IMR-90 (cell line): ENCODE measurements around the gene ZNF385B. TPM values are rescaled to one million over a fixed set of nuclear protein-coding genes. Genes with fewer than 3 reads are reported as not detected.
A peak's percentile ranks its signal among the peaks of the same experiment; 100 is the strongest.

Source experiments
- ATAC-seq: fragments of 200-7000 bp; cut with Tn5 transposase; 2 replicates; pipeline ENCODE4 v1.9.1; 2020; ENCODE audit warnings: low read depth, mild to moderate bottlenecking, moderate library complexity
- BruUV-seq: library from RNA; stranded (reverse); fragments of 400-500 nt; replicated peaks from 2 replicates; lab custom pipeline; 2021; lab: Mats Ljungman, UMichigan
- CTCF ChIA-PET: fragments of 300-600 bp; formaldehyde crosslinking; extraction: SDS; loops from one replicate; lab custom pipeline; 2021; ENCODE audit warnings: antibody characterized with exemption; lab: Yijun Ruan, JAX
- POLR2A ChIA-PET: fragments of 300-600 bp; sonication (Branson Sonifier 250); formaldehyde crosslinking; loops from one replicate; lab custom pipeline; 2022; ENCODE audit warnings: antibody characterized with exemption; ENCODE audit not compliant: unreplicated experiment; lab: Charles Lee
- DNase-seq: peaks from one replicate; pipeline ENCODE4 v3.0.0; 2013
- H2AFZ ChIP-seq: replicated peaks from 2 replicates; pipeline ENCODE3; 2013; ENCODE audit warnings: low read length, mild to moderate bottlenecking; ENCODE audit not compliant: poor library complexity
- H2AK5ac ChIP-seq: 2 replicates; pipeline ENCODE4 v1.6.1; 2013; ENCODE audit warnings: low read depth, low read length, inconsistent platforms
- H2AK9ac ChIP-seq: replicated peaks from 2 replicates; pipeline ENCODE3; 2013; ENCODE audit warnings: mild to moderate bottlenecking, low read depth, low read length, moderate library complexity; ENCODE audit not compliant: poor library complexity
- H2BK120ac ChIP-seq: 2 replicates; pipeline ENCODE4 v1.6.1; 2013; ENCODE audit warnings: low read depth, low read length, inconsistent platforms
- H2BK15ac ChIP-seq: 3 replicates; pipeline ENCODE4 v1.6.1; 2013; ENCODE audit warnings: low read depth, low read length, inconsistent platforms
- H2BK20ac ChIP-seq: 2 replicates; pipeline ENCODE4 v1.6.1; 2013; ENCODE audit warnings: low read depth, mild to moderate bottlenecking, inconsistent platforms, low read length, moderate library complexity
- H2BK5ac ChIP-seq: 2 replicates; pipeline ENCODE4 v1.6.1; 2013; ENCODE audit warnings: mild to moderate bottlenecking, low read depth, low read length, inconsistent platforms; ENCODE audit not compliant: poor library complexity, severe bottlenecking
- H3K14ac ChIP-seq: replicated peaks from 2 replicates; pipeline ENCODE4 v1.6.1; 2013; ENCODE audit warnings: low read depth, low read length, inconsistent platforms
- H3K18ac ChIP-seq: 2 replicates; pipeline ENCODE4 v1.6.1; 2013; ENCODE audit warnings: low read depth, low read length, control low read depth
- H3K23ac ChIP-seq: 2 replicates; pipeline ENCODE4 v1.6.1; 2013; ENCODE audit warnings: low read depth, low read length, inconsistent platforms
- H3K27ac ChIP-seq: 2 replicates; pipeline ENCODE4 v1.5.1; 2013; ENCODE audit warnings: mild to moderate bottlenecking, control low read depth, low read length; ENCODE audit not compliant: insufficient read depth
- H3K27me3 ChIP-seq: 2 replicates; pipeline ENCODE4 v1.6.1; 2013; ENCODE audit warnings: low read length; ENCODE audit not compliant: control insufficient read depth, insufficient read depth
- H3K36me3 ChIP-seq: 2 replicates; pipeline ENCODE4 v1.6.1; 2013; ENCODE audit warnings: low read length, mixed read lengths; ENCODE audit not compliant: control insufficient read depth, insufficient read depth
- H3K4ac ChIP-seq: 2 replicates; pipeline ENCODE4 v1.6.1; 2013; ENCODE audit warnings: low read depth, low read length, inconsistent platforms
- H3K4me1 ChIP-seq: 2 replicates; pipeline ENCODE4 v1.6.1; 2013; ENCODE audit warnings: low read length, mixed read lengths; ENCODE audit not compliant: control insufficient read depth, insufficient read depth
- H3K4me2 ChIP-seq: 2 replicates; pipeline ENCODE4 v1.6.1; 2013; ENCODE audit warnings: low read depth, mild to moderate bottlenecking, control low read depth, low read length, moderate library complexity
- H3K4me3 ChIP-seq: 2 replicates; pipeline ENCODE4 v1.5.1; 2013; ENCODE audit warnings: low read depth, mild to moderate bottlenecking, control low read depth, low read length, moderate library complexity; ENCODE audit not compliant: insufficient read depth
- H3K56ac ChIP-seq: 2 replicates; pipeline ENCODE4 v1.6.1; 2013; ENCODE audit warnings: low read length, inconsistent platforms; ENCODE audit not compliant: insufficient read depth; ENCODE audit errors: extremely low read depth
- H3K79me1 ChIP-seq, 2 experiments: 2 replicates each; pipeline ENCODE4 v1.6.1; 2013; ENCODE audit warnings: low read length in 2 of 2, inconsistent platforms in 1 of 2, low read depth in 1 of 2
- H3K9ac ChIP-seq: 2 replicates; pipeline ENCODE4 v1.6.1; 2013; ENCODE audit warnings: low read depth, low read length, control low read depth
- H3K9me1 ChIP-seq: 2 replicates; pipeline ENCODE4 v1.6.1; 2013; ENCODE audit warnings: low read length, inconsistent platforms; ENCODE audit not compliant: insufficient read depth
- H3K9me3 ChIP-seq: 2 replicates; pipeline ENCODE4 v1.6.1; 2013; ENCODE audit warnings: low read length; ENCODE audit not compliant: control insufficient read depth, insufficient read depth
- H4K20me1 ChIP-seq: 2 replicates; pipeline ENCODE4 v1.6.1; 2013; ENCODE audit warnings: low read length, inconsistent platforms; ENCODE audit not compliant: insufficient read depth
- H4K5ac ChIP-seq: 2 replicates; pipeline ENCODE4 v1.6.1; 2013; ENCODE audit warnings: mild to moderate bottlenecking, low read depth, low read length, control low read depth
- H4K8ac ChIP-seq, 2 experiments: 2 replicates each; pipeline ENCODE4 v1.6.1; 2013; ENCODE audit warnings: low read depth in 2 of 2, low read length in 2 of 2, control low read depth in 1 of 2, inconsistent platforms in 1 of 2
- H4K91ac ChIP-seq: 2 replicates; pipeline ENCODE4 v1.6.1; 2013; ENCODE audit warnings: low read depth, low read length, inconsistent platforms; ENCODE audit not compliant: insufficient read depth
- FOS ChIP-seq: fragments of 150-350 bp; IDR thresholded peaks from 2 replicates; pipeline ENCODE4 v1.6.1; 2016; ENCODE audit warnings: low read depth, low read length
- MAZ ChIP-seq: IDR thresholded peaks from 2 replicates; pipeline ENCODE4 v1.6.1; 2012; ENCODE audit warnings: low read depth, mild to moderate bottlenecking, low read length, improper control_type of control experiment, moderate library complexity, borderline replicate concordance
- MXI1 ChIP-seq: IDR thresholded peaks from 2 replicates; pipeline ENCODE4 v1.6.1; 2012; ENCODE audit warnings: low read depth, mild to moderate bottlenecking, low read length, moderate library complexity, borderline replicate concordance
- POLR2A ChIP-seq: IDR thresholded peaks from 2 replicates; pipeline ENCODE4 v1.6.1; 2012; ENCODE audit warnings: mild to moderate bottlenecking, low read depth, low read length
- RAD21 ChIP-seq: IDR thresholded peaks from 2 replicates; pipeline ENCODE4 v1.6.1; 2012; ENCODE audit warnings: low read length, improper control_type of control experiment
- SMC3 ChIP-seq: fragments of 150-350 bp; IDR thresholded peaks from 2 replicates; pipeline ENCODE4 v1.6.1; 2016; ENCODE audit warnings: low read depth, mild to moderate bottlenecking, antibody characterized with exemption, low read length, moderate library complexity
- WGBS, 2 experiments: methylation state at CpG; one replicate each; pipeline versions ENCODE4 v1.1.5 to v1.1.7; 2013; ENCODE audit warnings: missing lambda C conversion rate in 2 of 2; ENCODE audit not compliant: insufficient read length in 1 of 2; ENCODE audit errors: extremely low coverage in 2 of 2; 5-methylcytosine and 5-hydroxymethylcytosine counted together
- dilution Hi-C: fragments of 300-500 bp; cut with HindIII; formaldehyde crosslinking; loops from one replicate; pipeline ENCODE4 v1.14.3; 2018; ENCODE audit warnings: low sequenced_read_pairs; ENCODE audit not compliant: unreplicated experiment
- in situ Hi-C: fragments of 300-500 bp; cut with MboI; formaldehyde crosslinking; loops from 3 replicates; pipeline ENCODE4 v1.14.3; 2019; ENCODE audit warnings: low sequenced_read_pairs, inconsistent platforms, mixed read lengths
- intact Hi-C: fragments of 100-400 bp; cut with micrococcal nuclease; formaldehyde crosslinking; loops from 2 replicates; pipeline ENCODE4 v1.10.0; 2022
- polyA plus RNA-seq, 3 experiments: library from polyadenylated mRNA; depleted of rRNA; stranded (reverse); fragments of >200 nt; gene quantifications; 2 replicates each; pipeline ENCODE4 v1.2.3, GENCODE V29; 2012; ENCODE audit warnings: low replicate concordance in 1 of 3
- total RNA-seq: library from RNA; depleted of rRNA; stranded (reverse); fragments of >200 nt; gene quantifications from 2 replicates; pipeline ENCODE4 v1.2.3, GENCODE V29; 2012

The ZNF385B gene
- total and polyA plus RNA-seq, 2 of the 4 experiments (the other 2 are of a cell fraction) = not detected

GRCh38 chr2:179427065-179427464 lies 434.3 kb downstream of the ZNF385B start:
- ChIA-PET CTCF (no interaction called here), POLR2A (no interaction called here)
- Histone ChIP-seq H4K20me1 (no peaks in the 10 kb centered on the region), H3K18ac (no peak overlapping the region), H4K8ac (no peak overlapping the region), H2AFZ (no peak overlapping the region), H3K27me3 (no peaks in the 10 kb centered on the region), H2AK9ac (peak overlapping the region; percentile 15), H3K4me1 (no peaks in the 10 kb centered on the region), H4K91ac (no peak overlapping the region), H3K9ac (no peak overlapping the region), H2AK5ac (no peak overlapping the region), H2BK15ac (no peak overlapping the region), H3K56ac (no peak overlapping the region), H3K79me1 (no peaks in the 10 kb centered on the region), H3K9me1 (no peaks in the 10 kb centered on the region), H3K14ac (no peak overlapping the region), H3K27ac (no peak overlapping the region), H3K9me3 (no peaks in the 10 kb centered on the region), H3K4ac (no peak overlapping the region), H2BK120ac (no peak overlapping the region), H3K36me3 (no peaks in the 10 kb centered on the region), H2BK5ac (no peak overlapping the region), H4K5ac (no peak overlapping the region), H3K4me3 (no peak overlapping the region), H2BK20ac (no peak overlapping the region), H3K4me2 (no peak overlapping the region), H3K23ac (no peak overlapping the region)
- in situ Hi-C loops (no loop called here), intact Hi-C loops (loop anchor here (10.0 kb wide), 1 partner anchor 632 kb away; no protein-coding TSS in a partner anchor), dilution Hi-C loops (no loop called here)
- ATAC-seq (no peak), DNase-seq (no peak)
- no CpG with 5 or more reads among the region's 2 CpGs for WGBS, 2 experiments
- BruUV-seq = no TSS peak
- TF ChIP-seq MXI1 (no peak), POLR2A (no peak), FOS (no peak), RAD21 (no peak), MAZ (no peak), SMC3 (no peak)
